ENCODE results near the gene DEPDC7.
"Not testable (repeated sequence)": the region's sequence is repeated elsewhere in the genome, so short reads cannot be mapped to it uniquely, and the experiment has no call there.

DEPDC7 gene

GRCh38 chr11:33021937-33022336 is 6.3 kb downstream of the DEPDC7 start:
- DNase-seq (ENCODE audit: low read depth in 2 of 2, low spot score in 1 of 2), result no peak

GRCh38 chr11:33025339-33025722 is 9.7 kb downstream of the DEPDC7 start:
- no peak for DNase-seq (ENCODE audit: low read depth in 2 of 2, low spot score in 1 of 2)

- no peak for DNase-seq (ENCODE audit: low read depth in 2 of 2, low spot score in 1 of 2)
These were observed 11.6 kb downstream of the DEPDC7 start for GRCh38 chr11:33027233-33027632.

- DNase-seq (ENCODE audit: low read depth in 2 of 2, low spot score in 1 of 2), result no peak
These were observed 12.3 kb downstream of the DEPDC7 start for GRCh38 chr11:33027846-33028536.

DNA sequence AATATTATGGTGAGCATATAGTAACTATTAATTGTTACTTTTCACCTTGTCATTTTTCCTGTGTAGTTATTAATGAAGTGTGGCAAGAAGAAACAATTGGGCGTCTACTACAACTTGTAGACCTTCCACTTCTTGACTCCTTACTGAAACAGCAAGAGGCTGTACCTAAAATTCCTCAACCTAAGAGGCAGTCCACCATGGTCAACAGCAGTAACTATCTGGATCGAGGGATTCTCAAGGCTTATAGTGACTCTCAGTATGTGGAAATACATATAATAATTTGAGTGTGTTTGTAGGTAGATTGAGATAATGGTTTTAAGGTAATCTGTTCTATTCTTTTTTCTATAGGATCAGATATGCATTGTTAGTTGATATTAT is 12.8 kb downstream of the DEPDC7 start:
- DNase-seq (ENCODE audit: low read depth in 2 of 2, low spot score in 1 of 2), result no peak

DNA sequence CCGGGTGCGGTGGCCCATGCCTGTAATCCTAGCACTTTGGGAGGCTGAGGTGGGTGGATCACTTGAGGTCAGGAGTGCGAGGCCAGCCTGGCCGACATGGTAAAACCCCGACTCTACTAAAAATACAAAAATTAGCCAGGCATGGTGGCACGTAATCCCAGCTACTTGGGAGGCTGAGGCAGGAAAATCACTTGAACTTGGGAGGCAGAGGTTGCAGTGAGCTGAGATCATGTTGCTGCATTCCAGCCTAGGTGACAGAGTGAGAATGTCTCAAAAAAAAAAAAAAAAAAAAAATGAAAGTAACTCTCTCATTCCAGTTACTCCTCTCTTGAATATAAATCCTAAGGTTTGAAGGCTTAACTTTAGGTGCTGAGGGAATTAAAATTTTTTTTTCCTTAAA is 13.5 kb downstream of the DEPDC7 start:
- DNase-seq (ENCODE audit: low read depth in 2 of 2, low spot score in 1 of 2), result not testable (repeated sequence)

DNA sequence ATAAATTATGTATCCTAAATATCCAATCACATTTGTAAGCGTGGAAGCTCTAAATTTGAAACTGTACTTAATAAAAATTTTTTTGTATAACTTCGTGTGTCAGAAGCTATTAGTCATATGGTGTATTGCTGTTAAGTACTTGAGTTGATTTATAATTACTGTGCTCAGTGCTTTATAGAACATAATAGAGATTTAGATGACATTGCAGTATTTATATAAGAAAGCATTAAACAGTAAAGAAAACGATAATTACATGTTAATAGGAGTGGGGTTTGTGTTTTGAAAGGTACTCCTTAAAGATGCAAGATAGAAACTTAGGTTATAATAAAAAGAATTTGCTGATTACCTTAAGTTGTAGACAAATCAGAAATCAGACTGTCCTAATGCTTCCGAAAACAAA is 17.8 kb downstream of the DEPDC7 start:
- no peak for DNase-seq (ENCODE audit: low read depth in 2 of 2, low spot score in 1 of 2)

DNA sequence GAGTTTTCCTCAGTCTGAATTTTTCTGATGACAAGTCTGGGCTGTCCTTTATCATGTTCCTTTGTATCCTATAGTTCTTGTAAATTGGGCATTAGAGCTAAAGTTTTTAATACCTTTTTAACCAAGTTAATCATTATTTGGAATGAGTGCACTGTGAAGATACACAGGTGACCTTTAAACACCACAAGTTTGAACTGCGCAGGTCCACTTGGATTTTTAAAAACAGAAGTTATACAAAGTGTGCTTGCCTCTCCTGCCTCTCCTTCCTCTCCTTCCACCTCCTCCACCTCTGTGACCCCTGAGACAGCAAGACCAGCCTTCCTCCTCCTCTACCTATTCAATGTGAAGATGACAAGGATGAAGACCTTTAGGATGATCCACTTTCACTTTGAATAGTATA is 19.3 kb downstream of the DEPDC7 start:
- no peak for DNase-seq (ENCODE audit: low read depth in 2 of 2, low spot score in 1 of 2)

DNA sequence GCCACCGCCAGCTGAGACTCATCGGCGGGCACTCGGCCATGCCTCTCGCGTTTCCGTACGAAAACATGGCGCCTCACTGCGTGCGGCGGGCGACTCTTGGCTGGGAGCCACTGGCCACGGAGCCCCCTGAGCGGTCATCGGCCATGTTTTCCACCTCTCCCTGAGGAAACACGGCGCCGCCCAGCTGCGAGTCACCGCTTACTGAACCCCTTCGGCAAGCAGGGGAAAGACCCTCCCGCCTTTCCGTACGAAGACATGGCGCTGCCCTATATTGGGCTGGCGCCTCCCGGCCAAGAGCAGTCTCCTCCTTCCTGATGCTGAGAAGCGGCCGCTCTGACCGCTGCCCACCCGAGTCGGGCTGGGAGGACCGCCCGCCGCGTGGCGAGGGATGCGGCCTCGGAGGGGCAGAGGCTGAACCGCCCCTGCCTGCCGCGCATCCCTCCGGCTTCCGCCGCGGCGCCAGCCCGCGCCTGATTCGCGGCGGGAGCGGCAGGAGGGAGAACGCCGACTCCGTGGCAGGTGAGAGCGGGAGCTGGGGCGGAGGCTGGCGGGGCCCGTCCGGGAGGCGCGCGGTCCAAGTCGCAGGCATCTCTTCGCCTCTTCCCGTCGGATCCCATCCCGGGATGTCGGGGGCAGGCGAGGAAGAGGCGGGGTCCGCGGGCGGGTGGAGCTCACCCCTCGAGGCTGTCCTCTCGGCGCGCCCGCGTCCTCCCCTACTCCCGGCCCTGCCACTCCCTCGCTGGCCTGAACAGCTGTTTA is 23.8 kb downstream of the DEPDC7 start, which contains the start of gene TCP11L1:
TSS of gene TCP11L1 (plus strand) at position 299 of the 759 bp plus-strand sequence. CDS start 4,202 bp downstream, outside the sequence.
- DNase-seq (ENCODE audit: low read depth in 2 of 2, low spot score in 1 of 2), result peak; percentile 58 to 63

- peak in 1 of 2 donors; percentile 9 for DNase-seq (ENCODE audit: low read depth in 2 of 2, low spot score in 1 of 2)
These were observed 24.6 kb downstream of the DEPDC7 start for GRCh38 chr11:33040033-33040861.

GRCh38 chr11:33040862-33041453 is 25.3 kb downstream of the DEPDC7 start:
- DNase-seq (ENCODE audit: low read depth in 2 of 2, low spot score in 1 of 2), result no peak

DNA sequence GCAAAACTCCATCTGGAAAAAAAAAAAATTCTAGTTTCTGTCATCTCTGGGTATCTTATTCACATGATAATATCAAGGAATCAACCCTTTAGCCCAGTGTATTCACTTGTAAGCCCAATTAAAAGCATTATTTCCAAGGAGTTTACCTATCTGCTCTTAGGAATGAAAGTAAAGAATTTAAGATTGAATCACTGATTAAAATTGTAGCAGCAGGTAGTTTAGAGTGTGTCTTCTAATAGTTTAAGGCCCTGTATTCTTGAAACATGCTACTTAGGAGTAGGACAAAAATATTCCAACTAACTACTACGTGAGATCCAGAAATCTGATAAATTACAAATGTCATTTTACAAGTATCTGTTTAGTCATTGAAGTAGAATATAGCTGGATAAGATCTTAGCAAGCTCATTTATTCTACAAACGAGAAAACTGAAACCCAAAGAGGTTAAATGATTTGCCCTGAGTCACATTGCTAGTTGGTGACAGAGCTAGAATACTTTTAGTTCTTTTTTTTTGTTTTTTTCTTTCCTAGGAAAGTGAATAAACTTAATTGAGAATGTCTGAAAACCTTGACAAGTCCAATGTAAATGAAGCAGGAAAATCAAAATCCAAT is 27.6 kb downstream of the DEPDC7 start:
- DNase-seq (ENCODE audit: low read depth in 2 of 2, low spot score in 1 of 2), result no peak

- DNase-seq (ENCODE audit: low read depth in 2 of 2, low spot score in 1 of 2), result no peak
These were observed 28.6 kb downstream of the DEPDC7 start for GRCh38 chr11:33044285-33044756.

DNA sequence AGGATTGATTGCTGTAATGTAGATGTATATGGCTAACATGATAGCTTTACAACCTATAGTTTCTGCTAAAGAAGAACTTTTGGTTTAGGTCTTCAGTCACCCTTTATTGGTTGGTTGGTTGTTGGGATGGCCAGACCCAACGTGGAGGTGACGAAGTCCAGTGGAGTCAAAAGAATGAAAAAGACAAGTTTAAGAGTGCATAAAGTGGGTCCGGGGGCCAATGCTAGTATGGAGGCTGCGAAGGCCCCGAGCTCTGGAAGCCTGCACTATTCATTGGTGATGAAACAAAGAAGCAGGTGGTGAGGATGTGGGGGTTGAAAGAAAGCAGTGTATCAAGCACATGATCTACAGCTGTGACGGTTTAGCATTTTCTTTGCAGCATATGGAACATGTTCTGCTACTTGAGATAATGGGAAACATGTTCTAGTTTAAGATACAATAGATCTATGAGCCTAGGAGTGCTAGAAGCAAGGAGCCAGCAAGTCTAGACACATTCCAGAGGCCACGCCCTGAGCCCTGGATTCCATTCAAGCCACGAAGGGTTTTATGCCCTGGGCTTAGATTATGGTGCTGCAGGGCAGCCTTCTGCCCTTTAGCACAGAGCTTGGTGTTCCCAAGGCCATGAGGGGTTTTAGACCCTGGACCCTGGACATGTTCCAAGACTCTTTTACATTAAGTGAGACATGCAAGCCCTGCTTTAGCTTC is 30.0 kb downstream of the DEPDC7 start:
- no peak for DNase-seq (ENCODE audit: low read depth in 2 of 2, low spot score in 1 of 2)

- DNase-seq (ENCODE audit: low read depth in 2 of 2, low spot score in 1 of 2), result not testable (repeated sequence)
These were observed 33.0 kb downstream of the DEPDC7 start for GRCh38 chr11:33048701-33049100.

- not testable (repeated sequence) for DNase-seq (ENCODE audit: low read depth in 2 of 2, low spot score in 1 of 2)
These were observed 34.1 kb downstream of the DEPDC7 start for GRCh38 chr11:33049565-33050408.

- DNase-seq (ENCODE audit: low read depth in 2 of 2, low spot score in 1 of 2), result no peak
These were observed 36.6 kb downstream of the DEPDC7 start for GRCh38 chr11:33052231-33052630.

GRCh38 chr11:33055375-33055774 is 39.7 kb downstream of the DEPDC7 start:
- no peak for DNase-seq (ENCODE audit: low read depth in 2 of 2, low spot score in 1 of 2)

- no peak for DNase-seq (ENCODE audit: low read depth in 2 of 2, low spot score in 1 of 2)
These were observed 41.6 kb downstream of the DEPDC7 start for GRCh38 chr11:33057284-33057683.

Measured in stimulated activated CD8-positive, alpha-beta memory T cell treated with anti-CD3 and anti-CD28 coated beads, Interleukin-4, amount 100 ng/mL, for 4 hours (primary cell).